IPS-15b (cell line): Measurements from ENCODE around the gene MYORG.
A peak's percentile ranks its signal among the peaks of the same experiment; 100 is the strongest.

ENCODE experiments used
- H3K27me3 ChIP-seq: one replicate; pipeline ENCODE4 v1.6.1; 2013; ENCODE audit warnings: low read length; ENCODE audit not compliant: control insufficient read depth, insufficient read depth
- H3K36me3 ChIP-seq: one replicate; pipeline ENCODE4 v1.6.1; 2013; ENCODE audit warnings: low read length; ENCODE audit not compliant: control insufficient read depth, insufficient read depth
- H3K4me1 ChIP-seq: one replicate; pipeline ENCODE4 v1.6.1; 2013; ENCODE audit warnings: mild to moderate bottlenecking, low read length; ENCODE audit not compliant: control insufficient read depth, insufficient read depth
- H3K4me3 ChIP-seq: one replicate; pipeline ENCODE4 v1.5.1; 2013; ENCODE audit warnings: low read depth, low read length
- H3K9ac ChIP-seq: one replicate; pipeline ENCODE4 v1.6.1; 2013; ENCODE audit warnings: low read depth, mild to moderate bottlenecking, low read length
- H3K9me3 ChIP-seq: one replicate; pipeline ENCODE4 v1.6.1; 2013; ENCODE audit warnings: mild to moderate bottlenecking, low read length; ENCODE audit not compliant: control insufficient read depth, insufficient read depth

MYORG gene

GRCh38 chr9:34382879-34383278 is 6.2 kb upstream of the MYORG start:
- H3K27me3 ChIP-seq = peaks cover 46% of the 10 kb centered on the region
- no peaks in the 10 kb centered on the region for H3K36me3 ChIP-seq
- peaks cover 2% of the 10 kb centered on the region for H3K4me1 ChIP-seq
- H3K9me3 ChIP-seq = no peaks in the 10 kb centered on the region
- no peak overlapping the region for H3K4me3 ChIP-seq
- no peak overlapping the region for H3K9ac ChIP-seq

- Histone ChIP-seq H3K9ac (no peak overlapping the region), H3K4me1 (peaks cover 2% of the 10 kb centered on the region), H3K27me3 (peaks cover 46% of the 10 kb centered on the region), H3K9me3 (no peaks in the 10 kb centered on the region), H3K36me3 (no peaks in the 10 kb centered on the region), H3K4me3 (no peak overlapping the region)
Measured at GRCh38 chr9:34382054-34382453, 5.4 kb upstream of the MYORG start.

- Histone ChIP-seq H3K4me1 (peaks cover 2% of the 10 kb centered on the region), H3K27me3 (peaks cover 46% of the 10 kb centered on the region)
Measured at GRCh38 chr9:34381323-34381722, 4.6 kb upstream of the MYORG start.

GRCh38 chr9:34380511-34381315 is 4.0 kb upstream of the MYORG start:
- Histone ChIP-seq H3K4me3 (peak overlapping the region; percentile 95), H3K9me3 (no peaks in the 10 kb centered on the region), H3K4me1 (peaks cover 6% of the 10 kb centered on the region), H3K9ac (no peak overlapping the region), H3K27me3 (peaks cover 49% of the 10 kb centered on the region), H3K36me3 (no peaks in the 10 kb centered on the region)

More at GRCh38 chr9:34381323-34381722, 4.6 kb upstream of the MYORG start:
- H3K9ac ChIP-seq = no peak overlapping the region
- no peaks in the 10 kb centered on the region for H3K9me3 ChIP-seq
- peak overlapping the region; percentile 81 for H3K4me3 ChIP-seq
- no peaks in the 10 kb centered on the region for H3K36me3 ChIP-seq

GRCh38 chr9:34380034-34380510 is 3.4 kb upstream of the MYORG start:
- Histone ChIP-seq H3K4me1 (peaks cover 12% of the 10 kb centered on the region), H3K36me3 (no peaks in the 10 kb centered on the region), H3K27me3 (peaks cover 53% of the 10 kb centered on the region), H3K9ac (no peak overlapping the region), H3K4me3 (peak overlapping the region; percentile 95), H3K9me3 (no peaks in the 10 kb centered on the region)

DNA sequence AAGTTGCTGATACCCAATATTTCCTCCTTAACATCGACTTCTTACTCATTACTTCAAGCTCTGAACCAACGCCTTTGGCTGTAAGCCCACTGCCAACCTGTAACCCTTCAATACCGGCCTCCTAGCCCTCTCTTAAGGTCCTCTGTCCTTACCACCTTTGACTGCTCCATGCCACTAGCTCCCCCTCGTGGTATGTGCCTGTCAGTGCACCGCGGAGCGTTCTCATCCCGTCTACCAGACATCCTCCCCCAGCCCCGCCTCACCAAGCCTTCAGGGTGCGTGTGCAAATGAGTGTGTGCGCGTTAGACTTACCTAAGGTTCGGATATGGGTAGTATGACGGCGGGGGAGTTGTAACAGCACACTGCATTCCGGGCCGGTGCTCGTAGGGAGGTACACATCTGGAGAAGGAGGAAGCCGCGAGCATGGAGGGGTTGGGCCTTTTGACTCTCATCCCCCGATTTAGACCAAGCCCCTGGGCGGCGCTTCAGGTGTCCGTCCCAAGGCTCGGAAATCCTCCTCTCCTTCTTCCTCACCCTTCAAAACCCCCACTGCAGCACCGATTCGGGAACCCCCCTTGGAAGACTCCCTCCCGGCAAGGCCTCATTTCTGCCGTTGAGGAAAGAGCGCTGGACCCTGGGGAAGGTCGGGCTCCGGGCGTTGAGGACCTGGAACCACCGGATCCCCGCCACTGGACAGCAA is 2.8 kb upstream of the MYORG start:
- H3K9me3 ChIP-seq = no peaks in the 10 kb centered on the region
- H3K9ac ChIP-seq = no peak overlapping the region

GRCh38 chr9:34378376-34379060 is 1.8 kb upstream of the MYORG start:
- no peaks in the 10 kb centered on the region for H3K36me3 ChIP-seq
- H3K9me3 ChIP-seq = no peaks in the 10 kb centered on the region
- H3K4me1 ChIP-seq = peaks cover 15% of the 10 kb centered on the region
- H3K27me3 ChIP-seq = peaks cover 50% of the 10 kb centered on the region
- no peak overlapping the region for H3K4me3 ChIP-seq
- H3K9ac ChIP-seq = no peak overlapping the region

More for the DNA sequence above, 2.8 kb upstream of the MYORG start:
- Histone ChIP-seq H3K27me3 (peaks cover 53% of the 10 kb centered on the region), H3K36me3 (no peaks in the 10 kb centered on the region), H3K4me3 (peak overlapping the region; percentile 95), H3K4me1 (peaks cover 15% of the 10 kb centered on the region)

GRCh38 chr9:34377404-34377746 is 677 bp upstream of the MYORG start:
- Histone ChIP-seq H3K9ac (no peak overlapping the region), H3K36me3 (no peaks in the 10 kb centered on the region), H3K4me3 (peak overlapping the region; percentile 91), H3K27me3 (peaks cover 40% of the 10 kb centered on the region), H3K9me3 (no peaks in the 10 kb centered on the region), H3K4me1 (peaks cover 15% of the 10 kb centered on the region)

- no peaks in the 10 kb centered on the region for H3K9me3 ChIP-seq
- H3K4me1 ChIP-seq = peaks cover 15% of the 10 kb centered on the region
- peak overlapping the region; percentile 90 for H3K4me3 ChIP-seq
Measured at GRCh38 chr9:34375901-34376595, 650 bp downstream of the MYORG start.

GRCh38 chr9:34374905-34375552 is 1.7 kb downstream of the MYORG start:
- Histone ChIP-seq H3K27me3 (peaks cover 20% of the 10 kb centered on the region), H3K36me3 (peaks cover 7% of the 10 kb centered on the region), H3K9ac (no peak overlapping the region), H3K4me3 (peak overlapping the region; percentile 1), H3K9me3 (no peaks in the 10 kb centered on the region), H3K4me1 (peaks cover 15% of the 10 kb centered on the region)

More at GRCh38 chr9:34375901-34376595, 650 bp downstream of the MYORG start:
- no peak overlapping the region for H3K9ac ChIP-seq
- H3K36me3 ChIP-seq = peaks cover 7% of the 10 kb centered on the region
- peaks cover 27% of the 10 kb centered on the region for H3K27me3 ChIP-seq

- H3K27me3 ChIP-seq = peaks cover 17% of the 10 kb centered on the region
- peaks cover 15% of the 10 kb centered on the region for H3K4me1 ChIP-seq
- no peak overlapping the region for H3K4me3 ChIP-seq
- H3K36me3 ChIP-seq = peaks cover 7% of the 10 kb centered on the region
- H3K9me3 ChIP-seq = no peaks in the 10 kb centered on the region
- H3K9ac ChIP-seq = no peak overlapping the region
Measured at GRCh38 chr9:34374339-34374738, 2.4 kb downstream of the MYORG start.
